ENCODE measurements around the gene B3GAT1. TPM values are rescaled to one million over a fixed set of nuclear protein-coding genes. Genes with fewer than 3 reads are reported as not detected.
A peak's percentile ranks its signal among the peaks of the same experiment; 100 is the strongest.

Gene B3GAT1
- total and polyA plus RNA-seq, 9 donors, result 0.09 to 0.86 (median 0.27) TPM

- WGBS (ENCODE audit: insufficient coverage), result 67% methylated on average over 13 of the region's 16 CpGs
- DNase-seq, result no peak
- H3K27ac ChIP-seq (ENCODE audit: low read length), result no peak overlapping the region
- H3K27me3 ChIP-seq (ENCODE audit: control insufficient read depth, insufficient read depth, low read length), result peaks cover 21% of the 10 kb centered on the region
- H3K4me3 ChIP-seq (ENCODE audit: low read length), result no peak overlapping the region
- no peaks in the 10 kb centered on the region for H3K4me1 ChIP-seq (ENCODE audit: control insufficient read depth, insufficient read depth, low read length)
- no peaks in the 10 kb centered on the region for H3K36me3 ChIP-seq (ENCODE audit: control insufficient read depth, insufficient read depth, low read length)
- H3K9me3 ChIP-seq (replicated peaks; ENCODE audit: control insufficient read depth, low read depth, low read length), result no peaks in the 10 kb centered on the region
Measured at GRCh38 chr11:134425816-134426536, 13.9 kb upstream of the B3GAT1 start.

- 80% methylated on average over 1 of the region's 2 CpGs for WGBS (ENCODE audit: insufficient coverage)
- H3K4me1 ChIP-seq (ENCODE audit: control insufficient read depth, insufficient read depth, low read length), result no peaks in the 10 kb centered on the region
- peaks cover 19% of the 10 kb centered on the region for H3K27me3 ChIP-seq (ENCODE audit: control insufficient read depth, insufficient read depth, low read length)
- H3K9me3 ChIP-seq (replicated peaks; ENCODE audit: control insufficient read depth, low read depth, low read length), result no peaks in the 10 kb centered on the region
- H3K36me3 ChIP-seq (ENCODE audit: control insufficient read depth, insufficient read depth, low read length), result no peaks in the 10 kb centered on the region
- no peak for DNase-seq
- H3K27ac ChIP-seq (ENCODE audit: low read length), result no peak overlapping the region
- no peak overlapping the region for H3K4me3 ChIP-seq (ENCODE audit: low read length)
Measured at GRCh38 chr11:134425413-134425812, 13.4 kb upstream of the B3GAT1 start.

DNA sequence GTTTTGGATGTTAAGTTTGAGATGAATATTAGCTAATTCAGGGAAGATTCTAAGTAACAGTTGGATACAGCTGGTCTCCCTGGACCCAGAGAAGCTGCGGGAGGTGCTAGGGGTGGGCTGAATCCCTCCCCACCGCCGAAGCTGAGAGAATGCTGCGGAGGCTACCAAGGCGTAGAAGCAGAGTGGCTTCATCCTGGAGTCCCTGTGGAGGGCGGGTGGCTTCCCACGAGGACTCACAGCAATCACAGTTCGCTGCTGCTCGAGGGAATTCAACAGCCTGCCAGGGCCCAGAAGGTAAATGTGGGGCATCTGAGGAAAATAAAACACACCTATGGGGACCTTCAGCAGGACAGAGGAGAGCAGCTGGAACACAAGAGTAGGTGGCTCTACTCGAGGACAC lies 11.1 kb upstream of the B3GAT1 start:
- H3K27me3 ChIP-seq (ENCODE audit: control insufficient read depth, insufficient read depth, low read length), result peaks cover 12% of the 10 kb centered on the region
- H3K9me3 ChIP-seq (replicated peaks; ENCODE audit: control insufficient read depth, low read depth, low read length), result no peaks in the 10 kb centered on the region

DNA sequence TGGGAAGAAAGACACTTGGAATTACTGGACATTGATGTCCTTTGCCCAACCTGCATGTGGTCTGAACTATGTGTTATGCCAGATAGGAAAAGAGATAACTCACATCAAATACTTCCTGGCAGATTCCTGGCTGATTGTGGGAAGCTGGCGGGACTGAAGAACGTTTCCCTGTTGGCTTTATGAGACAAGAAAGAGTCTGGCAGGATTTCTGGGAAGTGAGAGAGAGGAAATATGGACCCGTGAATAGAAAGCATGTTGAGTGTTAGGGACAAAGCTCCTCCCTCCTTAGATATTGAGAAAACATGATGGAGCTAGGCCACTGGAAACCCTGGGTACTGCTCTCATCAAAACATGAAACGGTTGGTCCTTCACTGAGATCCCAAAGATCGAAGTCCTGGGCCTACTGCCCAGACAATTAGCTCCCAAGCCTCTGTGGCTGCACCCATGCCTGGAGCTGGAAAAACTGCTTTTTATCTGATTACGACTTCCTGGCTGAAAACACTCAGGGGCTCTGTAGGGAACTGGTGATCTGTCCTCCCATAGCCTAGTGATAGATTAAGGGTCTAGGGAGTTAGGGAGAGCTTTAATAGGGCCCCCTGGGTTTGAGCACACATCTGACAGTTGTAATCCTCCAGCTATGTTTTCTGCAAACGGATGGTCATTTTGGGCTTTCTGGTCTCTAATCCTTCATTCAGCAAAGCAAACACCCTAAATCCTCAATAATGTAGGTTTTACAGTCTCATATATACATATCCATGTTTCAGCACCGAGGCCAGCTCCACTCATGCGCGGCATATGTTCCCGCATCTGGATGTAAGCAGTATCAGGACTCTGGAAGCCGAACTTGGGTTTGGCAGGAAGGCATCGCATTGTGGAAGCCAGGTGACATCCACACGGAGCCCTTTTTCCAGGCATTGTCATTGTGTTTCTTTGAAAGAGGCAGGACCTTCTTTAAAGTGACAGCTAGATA lies 6.1 kb upstream of the B3GAT1 start:
- Histone ChIP-seq H3K4me1 (ENCODE audit: control insufficient read depth, insufficient read depth, low read length) (no peaks in the 10 kb centered on the region), H3K9me3 (replicated peaks; ENCODE audit: control insufficient read depth, low read depth, low read length) (no peaks in the 10 kb centered on the region), H3K27me3 (ENCODE audit: control insufficient read depth, insufficient read depth, low read length) (peaks cover 47% of the 10 kb centered on the region), H3K4me3 (ENCODE audit: low read length) (no peak overlapping the region), H3K27ac (ENCODE audit: low read length) (no peak overlapping the region), H3K36me3 (ENCODE audit: control insufficient read depth, insufficient read depth, low read length) (no peaks in the 10 kb centered on the region)
- 39% methylated on average over 13 of the region's 14 CpGs for WGBS (ENCODE audit: insufficient coverage)
- DNase-seq, result peak; percentile 75

More for the DNA sequence above, 11.1 kb upstream of the B3GAT1 start:
- Histone ChIP-seq H3K4me1 (ENCODE audit: control insufficient read depth, insufficient read depth, low read length) (no peaks in the 10 kb centered on the region), H3K36me3 (ENCODE audit: control insufficient read depth, insufficient read depth, low read length) (no peaks in the 10 kb centered on the region), H3K27ac (ENCODE audit: low read length) (no peak overlapping the region), H3K4me3 (ENCODE audit: low read length) (no peak overlapping the region)
- no peak for DNase-seq
- WGBS (ENCODE audit: insufficient coverage), result 79% methylated on average over 10 of the region's 10 CpGs

DNA sequence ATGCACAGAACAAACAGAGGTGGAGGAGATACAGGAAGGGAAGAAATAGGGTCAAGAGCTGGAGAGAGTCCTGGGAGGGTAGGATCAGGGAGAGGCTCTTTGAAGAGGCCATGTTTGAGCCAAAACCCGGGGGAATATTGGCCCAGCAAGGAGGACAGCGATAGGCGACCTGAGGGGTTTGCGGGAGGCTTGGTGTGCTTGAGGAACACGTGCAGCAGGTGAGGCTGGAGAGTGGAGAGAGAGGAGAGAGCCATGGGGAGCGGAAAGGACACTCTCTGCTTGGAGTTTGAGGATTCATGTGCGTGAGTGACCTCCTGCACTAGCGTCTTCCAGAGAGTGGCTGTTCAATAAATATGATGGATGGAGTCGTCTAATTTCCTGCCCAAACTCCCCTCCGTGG lies 4.7 kb upstream of the B3GAT1 start:
- H3K27me3 ChIP-seq (ENCODE audit: control insufficient read depth, insufficient read depth, low read length), result peaks cover 54% of the 10 kb centered on the region
- peaks cover 3% of the 10 kb centered on the region for H3K4me1 ChIP-seq (ENCODE audit: control insufficient read depth, insufficient read depth, low read length)
- no peak for DNase-seq
- no peaks in the 10 kb centered on the region for H3K36me3 ChIP-seq (ENCODE audit: control insufficient read depth, insufficient read depth, low read length)
- no peaks in the 10 kb centered on the region for H3K9me3 ChIP-seq (replicated peaks; ENCODE audit: control insufficient read depth, low read depth, low read length)
- no peak overlapping the region for H3K4me3 ChIP-seq (ENCODE audit: low read length)
- no peak overlapping the region for H3K27ac ChIP-seq (ENCODE audit: low read length)
- WGBS (ENCODE audit: insufficient coverage), result 72% methylated on average over 8 of the region's 10 CpGs

- H3K27me3 ChIP-seq (ENCODE audit: control insufficient read depth, insufficient read depth, low read length), result peaks cover 70% of the 10 kb centered on the region
- H3K4me3 ChIP-seq (ENCODE audit: low read length), result no peak overlapping the region
- H3K9me3 ChIP-seq (replicated peaks; ENCODE audit: control insufficient read depth, low read depth, low read length), result no peaks in the 10 kb centered on the region
- H3K36me3 ChIP-seq (ENCODE audit: control insufficient read depth, insufficient read depth, low read length), result no peaks in the 10 kb centered on the region
- no peak overlapping the region for H3K27ac ChIP-seq (ENCODE audit: low read length)
- H3K4me1 ChIP-seq (ENCODE audit: control insufficient read depth, insufficient read depth, low read length), result peaks cover 7% of the 10 kb centered on the region
- WGBS (ENCODE audit: insufficient coverage), result 27% methylated on average over 7 of the region's 17 CpGs
- no peak for DNase-seq
Measured at GRCh38 chr11:134414766-134415765, 3.0 kb upstream of the B3GAT1 start.

GRCh38 chr11:134413826-134414731 lies 2.0 kb upstream of the B3GAT1 start:
- H3K9me3 ChIP-seq (replicated peaks; ENCODE audit: control insufficient read depth, low read depth, low read length), result no peaks in the 10 kb centered on the region
- H3K4me1 ChIP-seq (ENCODE audit: control insufficient read depth, insufficient read depth, low read length), result peaks cover 7% of the 10 kb centered on the region
- no peak overlapping the region for H3K27ac ChIP-seq (ENCODE audit: low read length)
- peaks cover 80% of the 10 kb centered on the region for H3K27me3 ChIP-seq (ENCODE audit: control insufficient read depth, insufficient read depth, low read length)
- WGBS (ENCODE audit: insufficient coverage), result 22% methylated on average over 11 of the region's 18 CpGs
- no peak for DNase-seq
- no peaks in the 10 kb centered on the region for H3K36me3 ChIP-seq (ENCODE audit: control insufficient read depth, insufficient read depth, low read length)
- H3K4me3 ChIP-seq (ENCODE audit: low read length), result no peak overlapping the region

GRCh38 chr11:134413043-134413825 lies 1.2 kb upstream of the B3GAT1 start:
- H3K4me3 ChIP-seq (ENCODE audit: low read length), result no peak overlapping the region
- no peak for DNase-seq

More at GRCh38 chr11:134413043-134413825, 1.2 kb upstream of the B3GAT1 start:
- H3K36me3 ChIP-seq (ENCODE audit: control insufficient read depth, insufficient read depth, low read length), result no peaks in the 10 kb centered on the region
- H3K27me3 ChIP-seq (ENCODE audit: control insufficient read depth, insufficient read depth, low read length), result peaks cover 84% of the 10 kb centered on the region
- peaks cover 7% of the 10 kb centered on the region for H3K4me1 ChIP-seq (ENCODE audit: control insufficient read depth, insufficient read depth, low read length)
- no peak overlapping the region for H3K27ac ChIP-seq (ENCODE audit: low read length)
- 6% methylated on average over 14 of the region's 22 CpGs for WGBS (ENCODE audit: insufficient coverage)
- no peaks in the 10 kb centered on the region for H3K9me3 ChIP-seq (replicated peaks; ENCODE audit: control insufficient read depth, low read depth, low read length)
